BE2C (cell line): ENCODE data around the gene LYPD6.

Experiments used
- DNase-seq: peaks from one replicate; pipeline ENCODE4 v3.0.0-alpha.2; 2020
- H3K27me3 ChIP-seq: fragments of 250-450 bp; sonication (Bioruptor Pico); 2 replicates; pipeline ENCODE4 v1.5.1; 2020; ENCODE audit warnings: mild to moderate bottlenecking
- H3K36me3 ChIP-seq: fragments of 250-450 bp; sonication (Bioruptor Pico); 2 replicates; pipeline ENCODE4 v1.5.1; 2020; ENCODE audit warnings: mild to moderate bottlenecking
- H3K4me1 ChIP-seq: fragments of 250-450 bp; sonication (Bioruptor Pico); 2 replicates; pipeline ENCODE4 v1.5.1; 2020
- H3K4me3 ChIP-seq: 2 replicates; pipeline ENCODE4 v1.5.1; 2011; ENCODE audit warnings: low read depth, low read length
- H3K9me3 ChIP-seq: fragments of 250-450 bp; sonication (Bioruptor Pico); 2 replicates; pipeline ENCODE4 v1.5.1; 2020
- CTCF ChIP-seq: IDR thresholded peaks from 2 replicates; pipeline ENCODE4 v1.5.1; 2012; ENCODE audit warnings: mild to moderate bottlenecking, low read depth, low read length

The LYPD6 gene

DNA sequence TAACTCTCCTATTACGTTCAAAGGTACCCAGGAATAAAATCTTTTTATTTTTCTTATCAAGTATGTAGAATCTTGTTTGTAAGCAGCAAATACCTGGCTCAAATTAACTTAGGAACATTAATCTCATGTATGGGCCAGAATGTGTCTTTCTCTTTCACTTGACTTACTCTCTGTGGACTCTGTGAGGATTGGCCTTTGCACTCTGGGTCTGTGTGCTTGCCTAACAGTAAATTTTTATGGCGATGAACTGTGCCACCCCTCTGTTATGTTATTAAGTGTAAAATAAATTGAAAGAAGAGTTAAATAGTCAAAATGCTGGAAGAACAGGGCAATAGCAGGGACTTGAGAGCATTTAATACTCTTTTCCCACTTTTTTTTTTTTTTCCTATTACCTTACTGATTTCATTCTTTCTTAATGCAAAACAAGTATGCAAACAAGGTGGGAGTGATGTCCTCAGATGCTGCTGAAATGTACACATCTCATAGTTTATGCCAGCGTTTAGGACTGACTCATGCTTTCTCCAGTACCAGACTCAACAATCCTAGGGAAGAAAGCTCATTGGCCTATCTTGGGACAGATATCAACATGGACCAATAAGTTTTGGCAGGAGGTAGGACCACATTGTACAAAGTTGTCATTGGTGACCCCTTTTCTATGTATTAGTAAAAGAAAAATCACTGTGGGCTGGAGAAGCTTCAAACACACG, 25.5 kb downstream of the LYPD6 start:
- no peak overlapping the region for H3K4me3 ChIP-seq
- no peaks in the 10 kb centered on the region for H3K9me3 ChIP-seq
- H3K36me3 ChIP-seq = no peaks in the 10 kb centered on the region
- DNase-seq = no peak
- no peaks in the 10 kb centered on the region for H3K4me1 ChIP-seq
- TF ChIP-seq CTCF = no peak
- no peaks in the 10 kb centered on the region for H3K27me3 ChIP-seq

GRCh38 chr2:149357058-149357457, 26.7 kb downstream of the LYPD6 start:
- no peak overlapping the region for H3K4me3 ChIP-seq
- no peak for DNase-seq
- no peaks in the 10 kb centered on the region for H3K4me1 ChIP-seq
- no peaks in the 10 kb centered on the region for H3K27me3 ChIP-seq
- no peaks in the 10 kb centered on the region for H3K36me3 ChIP-seq
- no peak for TF ChIP-seq CTCF
- H3K9me3 ChIP-seq = no peaks in the 10 kb centered on the region

GRCh38 chr2:149360106-149360505, 29.7 kb downstream of the LYPD6 start:
- no peak for TF ChIP-seq CTCF
- H3K27me3 ChIP-seq = no peaks in the 10 kb centered on the region
- no peak overlapping the region for H3K4me3 ChIP-seq
- no peak for DNase-seq
- no peaks in the 10 kb centered on the region for H3K36me3 ChIP-seq
- H3K9me3 ChIP-seq = no peaks in the 10 kb centered on the region
- no peaks in the 10 kb centered on the region for H3K4me1 ChIP-seq

DNA sequence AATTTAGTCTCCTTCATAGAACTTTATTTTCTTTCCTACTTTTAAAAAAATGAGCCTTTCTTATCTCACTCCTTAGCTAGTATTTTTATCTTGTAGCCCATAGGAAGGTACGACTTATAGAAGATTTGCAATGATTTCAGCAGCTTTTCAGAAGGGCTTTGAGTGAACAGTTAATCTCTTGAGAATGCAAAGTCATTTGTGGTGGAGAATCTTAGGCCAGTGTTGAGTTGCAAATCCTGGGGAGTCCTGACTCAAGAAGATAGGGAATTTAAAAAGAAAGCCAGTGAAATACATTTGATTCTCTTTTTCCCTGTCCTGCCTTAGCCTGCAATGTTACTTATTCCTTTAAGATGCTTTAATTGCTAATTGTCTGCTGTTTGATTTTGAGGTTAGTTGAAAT, 33.6 kb downstream of the LYPD6 start:
- Histone ChIP-seq H3K27me3 (no peaks in the 10 kb centered on the region), H3K4me1 (no peaks in the 10 kb centered on the region), H3K4me3 (no peak overlapping the region), H3K9me3 (no peaks in the 10 kb centered on the region), H3K36me3 (no peaks in the 10 kb centered on the region)
- no peak for DNase-seq
- no peak for TF ChIP-seq CTCF

DNA sequence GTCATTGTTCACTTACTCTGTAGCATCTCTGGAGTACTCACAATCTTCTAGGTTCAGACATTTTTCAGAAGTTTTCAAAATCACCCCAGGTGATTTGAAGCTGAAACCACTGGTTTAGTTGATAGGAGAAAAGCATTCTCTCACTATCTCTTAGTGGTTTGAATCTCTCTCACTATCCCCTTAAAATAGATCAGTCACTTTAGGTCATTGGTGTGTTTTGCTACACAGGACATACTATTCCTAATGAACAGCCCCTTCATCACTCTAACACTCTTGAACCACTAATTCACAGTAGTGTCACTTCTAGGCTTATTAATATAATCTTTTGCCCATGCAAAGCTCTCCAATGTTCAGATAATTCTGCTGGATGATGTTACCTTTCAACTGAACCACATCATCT, 34.5 kb downstream of the LYPD6 start:
- H3K4me1 ChIP-seq = no peaks in the 10 kb centered on the region
- H3K27me3 ChIP-seq = no peaks in the 10 kb centered on the region
- H3K4me3 ChIP-seq = no peak overlapping the region
- no peaks in the 10 kb centered on the region for H3K36me3 ChIP-seq
- TF ChIP-seq CTCF = no peak
- DNase-seq = no peak
- no peaks in the 10 kb centered on the region for H3K9me3 ChIP-seq

GRCh38 chr2:149365931-149366583, 35.7 kb downstream of the LYPD6 start:
- Histone ChIP-seq H3K27me3 (no peaks in the 10 kb centered on the region), H3K4me3 (no peak overlapping the region), H3K36me3 (no peaks in the 10 kb centered on the region), H3K4me1 (no peaks in the 10 kb centered on the region), H3K9me3 (no peaks in the 10 kb centered on the region)
- DNase-seq = no peak
- TF ChIP-seq CTCF = no peak
